GM10847 (cell line): ENCODE measurements around the gene MOB2.

Source experiments
- POLR2A ChIP-seq: IDR thresholded peaks from 2 replicates; pipeline ENCODE4 v1.6.1; 2011; ENCODE audit not compliant: insufficient read length; ENCODE audit errors: extremely low read depth

MOB2 gene

DNA sequence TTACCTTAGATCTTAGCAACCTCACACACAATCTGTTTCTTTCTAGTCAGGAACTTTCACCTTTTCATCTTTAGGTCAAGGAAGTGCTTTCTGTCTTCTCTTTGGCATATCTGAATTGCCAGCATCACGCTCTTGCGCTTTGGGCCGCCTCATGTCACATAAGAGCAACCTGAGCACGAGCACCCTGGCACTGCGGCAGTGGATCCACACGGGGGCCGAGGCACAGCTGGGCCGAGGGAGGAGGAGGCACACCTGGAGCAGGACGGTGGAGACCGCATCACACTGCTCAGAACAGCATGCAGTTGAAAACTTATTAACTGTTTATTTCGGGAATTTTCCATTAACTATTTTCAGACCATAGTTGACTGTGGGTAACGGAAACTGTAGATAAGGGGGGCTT is 10.7 kb downstream of the MOB2 start:
- no peak for TF ChIP-seq POLR2A

DNA sequence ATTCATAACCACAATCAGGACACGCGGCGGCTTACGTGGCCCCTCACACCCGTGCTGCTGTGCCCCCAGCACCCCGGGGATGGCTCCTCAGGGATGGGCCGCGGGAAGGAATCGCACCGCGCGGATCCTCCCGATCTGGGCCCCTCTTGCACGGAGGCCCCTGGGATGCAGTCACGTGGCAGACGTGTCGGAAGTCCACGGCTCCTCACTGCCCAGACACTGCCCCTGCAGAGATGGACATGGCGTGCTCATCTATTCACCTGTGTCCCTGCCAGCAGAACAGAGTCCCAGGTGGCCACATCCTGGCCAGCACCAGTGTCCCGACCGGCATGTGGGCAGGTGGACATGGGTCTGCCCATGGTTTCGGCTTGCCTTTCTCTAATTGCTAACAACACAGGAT is 12.8 kb downstream of the MOB2 start:
- TF ChIP-seq POLR2A = no peak

DNA sequence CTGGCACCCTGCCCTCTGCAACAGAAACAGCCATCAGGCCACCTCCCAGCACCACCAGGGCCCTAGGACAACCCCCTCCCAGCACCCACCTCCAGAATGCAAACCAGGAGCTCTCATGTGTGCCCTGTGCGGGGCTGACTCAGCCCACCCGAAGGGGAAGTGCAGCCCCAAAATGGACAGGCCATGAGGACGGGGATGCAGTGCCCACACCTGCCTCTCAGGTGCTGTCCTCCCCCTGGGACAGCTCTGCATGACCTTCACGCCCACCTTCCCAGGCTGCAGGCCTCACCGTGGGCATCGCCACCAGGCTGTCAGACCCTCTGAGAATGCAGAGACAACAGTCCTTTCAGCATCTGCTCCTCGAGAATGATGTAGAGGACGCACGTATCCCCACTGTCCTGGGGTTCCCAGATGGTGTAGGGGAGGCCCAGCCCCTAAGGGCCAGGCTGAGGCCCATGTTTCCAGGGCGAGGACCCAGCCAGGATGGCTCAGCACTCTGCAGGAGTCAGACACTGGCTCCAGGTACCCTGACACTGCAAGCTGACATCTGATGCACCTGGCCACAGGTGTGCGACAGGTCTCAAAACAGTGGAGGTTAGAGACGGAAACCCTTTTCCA is 13.5 kb downstream of the MOB2 start:
- TF ChIP-seq POLR2A = no peak

DNA sequence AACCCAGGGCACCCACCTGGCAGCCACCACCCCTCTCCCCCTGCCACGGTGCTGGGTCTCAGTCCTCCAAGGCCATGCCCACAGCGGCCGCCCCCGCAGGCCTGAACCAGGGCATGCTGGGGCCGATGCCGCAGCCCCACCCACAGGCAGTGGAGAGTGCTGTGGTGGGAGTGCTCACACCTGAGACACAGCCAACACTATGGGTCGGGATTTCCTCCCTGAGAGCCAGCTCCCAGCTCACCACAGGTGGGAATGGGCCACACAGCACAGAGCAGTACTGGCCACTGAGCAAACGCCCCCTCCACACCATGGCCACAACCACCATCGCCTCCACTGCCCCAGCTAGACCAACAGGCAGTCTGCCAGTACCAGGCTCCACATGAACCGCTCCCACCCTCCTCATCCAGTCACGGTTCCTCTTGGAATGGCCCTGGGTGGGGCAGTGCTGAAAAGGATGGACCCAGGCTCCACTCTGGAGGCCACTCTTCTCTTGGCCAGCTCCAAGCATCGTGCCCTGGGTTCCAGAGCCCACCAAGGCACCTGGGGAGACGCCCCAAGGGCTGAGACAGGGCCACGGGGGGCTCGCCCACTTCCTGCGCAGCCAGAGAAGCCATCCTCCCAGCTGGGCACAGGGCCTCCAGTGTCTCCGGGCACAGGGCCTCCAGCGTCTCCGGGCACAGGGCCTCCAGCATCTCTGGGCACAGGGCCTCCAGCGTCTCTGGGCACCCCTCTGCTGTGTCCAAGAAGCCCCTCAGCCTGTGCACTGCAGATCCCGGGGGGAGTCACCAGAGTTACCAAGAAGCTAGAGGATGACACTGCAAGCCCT is 14.2 kb downstream of the MOB2 start:
- no peak for TF ChIP-seq POLR2A

DNA sequence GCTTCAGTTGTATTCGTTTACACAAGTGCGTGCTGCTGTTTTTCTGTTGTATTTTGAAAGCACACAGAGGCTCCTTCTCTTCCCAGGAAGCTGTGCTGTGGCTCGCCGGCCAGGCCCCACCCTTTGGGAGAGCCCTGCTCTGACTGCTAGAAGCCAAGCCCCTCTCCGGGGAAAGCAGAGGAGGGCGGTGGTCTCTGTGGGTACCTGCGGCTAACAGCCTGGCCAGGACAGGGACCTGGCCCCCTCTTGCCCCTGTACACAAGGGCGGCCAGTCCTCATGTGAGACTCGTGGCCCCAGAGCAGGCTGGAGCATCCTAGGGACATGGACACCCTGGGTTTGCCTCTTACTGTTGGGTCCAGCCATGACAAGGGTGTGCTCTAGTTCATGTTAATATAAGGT is 14.8 kb downstream of the MOB2 start:
- TF ChIP-seq POLR2A = no peak

DNA sequence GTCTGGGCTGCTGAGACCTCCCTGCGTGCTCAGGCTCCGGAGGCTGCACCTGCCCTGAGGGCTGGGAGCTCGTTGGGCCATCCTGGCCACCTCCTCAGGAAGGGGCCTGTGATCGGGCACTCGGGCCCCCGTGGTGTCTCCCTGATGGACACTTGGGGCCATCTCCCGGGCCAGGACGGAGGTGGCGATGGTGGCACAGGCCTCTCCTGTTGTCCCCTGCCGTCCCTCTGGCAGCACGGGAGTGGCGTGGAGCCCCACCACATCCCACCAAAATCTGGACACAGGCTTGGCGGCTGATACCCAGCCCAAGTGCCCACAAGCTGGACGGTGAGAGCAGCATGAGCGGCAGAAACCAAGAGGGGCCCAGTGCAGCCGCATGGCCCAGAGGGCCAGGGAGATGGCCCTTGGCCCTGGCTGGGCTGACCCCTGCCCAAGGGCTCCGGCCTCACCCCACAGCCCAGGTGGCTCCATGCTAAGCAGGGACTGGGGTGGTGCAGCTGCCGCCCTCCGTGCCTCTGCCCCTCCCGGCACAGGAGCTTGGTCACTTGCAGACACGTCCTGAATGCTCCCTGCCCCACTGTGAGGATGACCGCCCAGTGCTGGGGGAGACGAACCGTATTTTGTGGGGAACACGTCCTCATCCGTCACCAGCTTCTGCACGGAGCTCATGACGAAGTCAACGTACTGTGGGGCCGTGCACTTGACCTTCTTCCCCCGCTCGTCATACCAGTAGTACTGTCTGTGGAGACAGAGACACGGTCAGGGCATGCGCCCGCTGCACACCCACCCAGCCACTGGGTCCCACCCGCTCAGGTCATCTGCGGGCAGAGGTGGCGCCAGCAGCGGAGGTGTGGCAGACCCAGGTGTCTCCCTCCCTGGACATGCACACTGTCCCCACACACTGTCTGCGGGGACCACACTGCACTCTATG is 15.6 kb downstream of the MOB2 start:
- TF ChIP-seq POLR2A = no peak

DNA sequence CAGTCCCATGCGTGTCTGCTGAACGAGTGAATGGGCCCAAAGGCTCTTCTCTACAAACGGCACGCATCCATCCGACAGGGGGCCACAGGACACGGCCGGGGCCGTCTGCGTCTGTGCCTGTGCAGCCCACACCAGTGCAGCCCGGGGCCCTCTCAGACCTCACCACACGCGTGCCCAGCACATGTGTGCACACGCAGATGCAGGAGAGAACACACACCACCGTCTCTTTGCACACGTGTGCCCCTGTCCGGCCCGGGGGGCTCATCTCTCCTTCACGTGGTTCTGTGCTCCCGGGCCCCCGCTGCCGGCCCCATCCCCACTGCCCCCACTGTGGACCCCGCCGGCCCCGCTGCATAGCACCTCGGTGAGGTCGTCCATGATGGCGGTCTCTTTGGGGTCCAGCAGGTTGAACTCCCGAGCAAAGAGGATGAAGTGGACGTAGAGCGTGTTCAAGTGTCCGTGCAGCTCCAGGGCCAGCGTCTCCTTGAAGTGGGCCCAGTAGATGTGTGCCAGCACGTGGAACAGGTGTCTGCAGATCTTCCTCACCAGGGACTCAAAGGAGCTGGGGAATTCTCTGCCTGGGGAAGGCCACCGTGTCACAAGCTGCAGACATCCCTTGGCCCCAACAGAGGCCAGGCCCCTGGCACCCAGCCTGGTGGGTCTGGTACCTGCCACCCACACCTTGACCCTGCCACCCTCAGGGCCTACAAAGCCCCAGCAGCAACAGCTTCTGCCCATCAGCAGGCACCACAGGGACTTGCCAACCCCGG is 16.5 kb downstream of the MOB2 start:
- TF ChIP-seq POLR2A = no peak

DNA sequence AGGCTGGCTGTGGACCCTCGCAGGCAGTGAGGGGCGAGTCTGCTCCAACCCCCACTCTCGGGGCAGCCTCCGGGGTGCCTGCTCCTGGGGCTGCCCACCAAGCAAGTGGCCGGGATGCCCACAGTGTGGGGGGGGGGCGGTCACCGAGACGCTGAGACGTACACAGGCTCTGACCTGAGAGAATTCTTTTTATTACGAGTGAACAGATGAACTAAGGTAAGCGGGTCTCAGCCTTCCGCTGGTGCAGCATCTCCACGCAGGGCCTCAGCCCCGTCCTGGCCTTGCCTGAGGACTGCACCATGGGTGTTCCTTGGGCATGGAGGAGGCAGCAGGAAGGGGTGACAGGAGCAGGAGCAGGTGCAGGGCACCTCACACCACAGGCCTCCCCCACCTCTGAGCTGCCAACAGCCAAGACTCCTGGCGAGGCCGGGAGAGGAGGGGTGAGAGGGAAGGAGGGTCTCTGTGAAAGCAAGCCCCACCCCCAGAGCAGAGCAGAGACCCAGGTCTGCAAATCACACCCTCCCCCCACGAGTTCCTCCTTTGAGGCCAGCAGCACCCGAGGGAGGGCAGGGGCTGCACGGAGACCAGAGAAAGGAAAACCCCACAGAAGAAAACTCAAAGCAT is 17.2 kb downstream of the MOB2 start:
- no peak for TF ChIP-seq POLR2A

DNA sequence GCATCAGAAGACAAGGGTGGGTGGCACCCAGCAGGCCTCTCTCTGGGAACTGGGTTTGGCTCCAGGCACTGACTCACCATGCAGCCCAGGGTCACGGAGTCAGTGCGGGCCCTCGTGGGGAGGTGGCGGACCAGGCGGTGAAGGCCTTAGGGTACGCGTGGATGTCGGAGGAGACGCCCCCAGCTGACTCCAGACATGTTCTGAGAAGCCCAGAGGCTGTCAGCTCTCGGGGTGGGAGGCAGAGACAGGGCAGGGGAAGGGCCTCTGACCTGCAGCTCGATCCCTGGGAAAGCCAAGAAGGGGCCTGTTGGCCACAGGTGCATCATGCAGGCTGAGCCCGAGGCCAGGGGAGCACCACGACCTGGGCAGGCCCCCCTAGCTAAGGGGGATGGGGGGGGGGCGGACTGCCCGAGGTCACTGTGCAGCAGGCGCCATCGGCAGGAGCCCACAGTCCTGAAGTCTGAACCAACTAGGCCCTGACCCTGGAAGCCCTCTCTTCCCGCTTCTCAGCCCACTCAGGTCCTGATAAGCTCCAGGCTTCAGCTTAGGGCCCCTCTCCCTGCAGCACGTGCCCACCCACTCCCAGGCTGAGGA is 18.0 kb downstream of the MOB2 start:
- TF ChIP-seq POLR2A = no peak

DNA sequence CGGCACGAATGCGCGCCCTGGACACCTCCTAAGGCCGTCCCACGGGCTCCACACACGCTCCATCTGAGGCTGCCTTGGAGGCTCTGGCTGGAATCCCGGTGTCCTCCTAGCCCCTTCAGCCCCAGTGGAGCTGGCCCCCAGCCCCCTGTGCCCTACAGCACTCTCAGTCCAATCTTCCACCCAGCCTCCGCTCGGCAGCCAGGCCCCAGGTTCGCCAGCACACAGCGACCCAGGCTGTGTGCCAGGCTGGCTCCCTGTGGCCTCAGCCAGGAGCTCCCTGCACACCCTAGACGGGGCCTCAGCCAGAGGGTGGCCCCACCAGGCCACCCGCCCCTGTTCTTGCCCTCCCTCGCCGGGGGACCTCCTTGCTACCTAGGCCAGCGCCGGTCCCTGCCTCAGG is 18.6 kb downstream of the MOB2 start:
- no peak for TF ChIP-seq POLR2A

DNA sequence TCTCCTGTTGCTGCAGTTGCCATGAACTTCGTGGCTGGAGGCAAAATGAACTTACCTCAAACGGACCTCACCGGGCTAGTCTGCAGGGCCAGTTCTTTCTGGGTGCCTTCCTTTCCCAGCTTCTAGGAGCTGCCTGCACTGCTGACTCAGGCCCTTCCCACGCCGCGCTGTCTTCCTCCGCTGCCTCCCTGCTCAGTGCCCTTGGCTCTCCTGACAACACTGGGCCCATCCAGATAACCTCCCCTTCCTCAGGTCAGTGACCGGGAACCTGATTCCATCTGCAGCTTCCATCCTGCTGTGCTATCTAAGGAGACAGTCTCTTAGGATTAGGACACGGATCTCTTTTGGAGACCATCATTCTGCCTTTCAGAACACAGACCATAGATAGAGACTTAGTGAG is 19.3 kb downstream of the MOB2 start:
- TF ChIP-seq POLR2A = no peak

DNA sequence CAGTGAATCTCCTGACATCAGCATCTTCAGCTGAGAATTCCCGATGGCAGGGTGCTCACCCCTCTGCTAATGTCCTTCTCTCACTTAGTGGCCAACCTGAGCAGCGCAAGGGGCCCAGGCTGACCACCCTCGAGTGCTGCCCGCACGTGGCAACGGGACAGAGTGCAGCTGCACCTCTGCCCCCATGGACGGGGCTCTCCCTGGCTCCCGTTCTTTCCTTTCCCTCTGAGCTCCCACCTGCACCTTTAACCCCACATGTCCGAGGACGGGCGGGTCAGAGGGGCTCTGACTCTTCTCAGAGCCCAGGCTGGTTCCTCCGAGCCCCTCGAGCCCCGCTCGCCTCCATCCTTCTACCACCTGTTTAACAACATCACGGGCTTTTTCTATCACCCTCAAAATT is 19.8 kb downstream of the MOB2 start:
- no peak for TF ChIP-seq POLR2A

DNA sequence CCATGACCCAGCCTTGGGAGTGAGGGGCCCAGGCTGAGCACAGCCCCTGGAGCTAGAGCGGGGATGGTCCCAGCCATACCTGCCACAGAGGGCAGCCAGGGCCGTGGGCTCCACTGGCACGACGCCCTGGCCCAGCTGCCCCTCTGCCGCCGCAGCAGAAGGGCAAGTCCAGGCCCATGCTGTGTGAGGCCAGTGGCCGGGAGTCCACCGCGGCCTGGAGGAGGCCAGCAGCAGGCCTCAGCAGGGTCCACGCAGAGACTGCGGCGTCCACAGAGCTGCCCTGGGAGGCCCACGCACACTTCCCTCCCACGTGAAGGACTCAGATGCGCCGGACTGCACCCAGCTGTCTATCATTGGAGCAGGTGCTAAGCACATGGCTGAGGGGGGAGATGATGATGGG is 23.5 kb downstream of the MOB2 start:
- TF ChIP-seq POLR2A = no peak

DNA sequence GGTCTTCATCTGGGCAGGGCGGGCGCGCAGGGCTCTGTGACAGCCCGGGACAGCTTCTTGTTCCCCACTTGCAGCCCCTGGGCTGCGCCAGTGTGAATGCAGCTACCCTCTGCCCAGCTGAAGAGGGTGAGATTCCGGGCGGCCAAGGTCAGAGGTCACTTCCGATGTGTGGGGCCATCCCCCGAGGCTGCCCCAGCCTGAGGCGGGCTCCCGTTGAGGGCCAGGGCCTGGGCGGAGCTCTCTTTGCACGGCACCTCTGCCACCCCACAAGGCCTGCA is 23.9 kb downstream of the MOB2 start:
- TF ChIP-seq POLR2A = no peak

DNA sequence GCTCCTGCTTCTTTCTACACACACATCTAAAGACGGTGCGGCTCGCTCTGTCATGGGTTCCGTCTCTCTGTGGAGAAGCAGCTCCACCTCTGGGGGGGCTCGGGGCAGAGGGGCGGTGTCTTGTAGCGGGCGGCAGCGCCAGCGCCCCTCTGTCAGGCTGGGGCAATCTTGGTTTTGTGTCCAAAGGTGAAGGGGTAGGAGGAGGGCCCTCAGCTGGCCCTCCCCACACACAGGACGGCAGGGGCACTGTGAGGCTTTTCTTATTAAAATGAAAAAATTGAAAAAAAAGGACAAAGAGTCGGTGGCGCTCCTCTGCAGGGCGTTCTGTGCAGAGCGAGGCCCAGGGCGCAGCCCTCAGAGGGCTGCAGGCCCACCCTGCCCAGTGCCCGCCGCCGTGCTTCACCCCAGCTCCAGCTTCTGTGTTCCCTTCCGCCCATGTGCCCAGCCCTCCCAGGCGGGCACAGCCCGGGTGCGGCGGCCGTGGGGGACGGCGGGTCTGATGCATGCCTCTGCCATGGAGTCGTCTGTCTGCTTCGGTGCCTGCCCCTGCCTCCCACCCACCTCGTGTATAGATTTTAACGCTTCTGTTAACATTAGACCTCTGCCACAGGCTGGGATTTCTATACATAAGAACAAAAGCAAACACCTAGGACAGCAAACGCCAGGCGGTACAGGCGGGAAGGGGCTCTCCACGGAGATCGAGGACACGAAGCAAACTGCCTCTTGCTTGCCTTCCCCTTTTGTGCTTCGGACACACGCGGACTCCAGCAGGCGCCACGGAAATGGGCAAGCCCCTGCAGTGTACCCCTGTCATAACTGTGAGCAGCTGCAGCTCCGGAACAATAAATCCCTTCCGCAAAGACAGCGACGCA is 24.5 kb downstream of the MOB2 start:
- TF ChIP-seq POLR2A = no peak
